Measurements from ENCODE around the gene ATF6.
A peak's percentile ranks its signal among the peaks of the same experiment; 100 is the strongest.
"Not testable (repeated sequence)": the region's sequence is repeated elsewhere in the genome, so short reads cannot be mapped to it uniquely, and the experiment has no call there.

The ATF6 gene

GRCh38 chr1:161763522-161764098, 2.5 kb upstream of the ATF6 start:
- no peak for TF ChIP-seq HDGF (IDR thresholded peaks at IDR 0.05; ENCODE audit: borderline replicate concordance)
- no peak for TF ChIP-seq LEF1 (IDR thresholded peaks at IDR 0.05; ENCODE audit: borderline replicate concordance)
- no peak for TF ChIP-seq ELF4 (IDR thresholded peaks at IDR 0.05)
- TF ChIP-seq ZNF384 (IDR thresholded peaks at IDR 0.05), result no peak; the same call in 1 of the 2 replicates
- no peak for TF ChIP-seq ARNT (IDR thresholded peaks at IDR 0.05)
- TF ChIP-seq CTBP1 (IDR thresholded peaks at IDR 0.05; ENCODE audit: borderline replicate concordance), result no peak
- TF ChIP-seq, protein P1, sequence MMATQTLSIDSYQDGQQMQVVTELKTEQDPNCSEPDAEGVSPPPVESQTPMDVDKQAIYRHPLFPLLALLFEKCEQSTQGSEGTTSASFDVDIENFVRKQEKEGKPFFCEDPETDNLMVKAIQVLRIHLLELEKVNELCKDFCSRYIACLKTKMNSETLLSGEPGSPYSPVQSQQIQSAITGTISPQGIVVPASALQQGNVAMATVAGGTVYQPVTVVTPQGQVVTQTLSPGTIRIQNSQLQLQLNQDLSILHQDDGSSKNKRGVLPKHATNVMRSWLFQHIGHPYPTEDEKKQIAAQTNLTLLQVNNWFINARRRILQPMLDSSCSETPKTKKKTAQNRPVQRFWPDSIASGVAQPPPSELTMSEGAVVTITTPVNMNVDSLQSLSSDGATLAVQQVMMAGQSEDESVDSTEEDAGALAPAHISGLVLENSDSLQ (IDR thresholded peaks at IDR 0.05), result no peak
- POLR2A ChIA-PET, result no interaction called here
- CTCF ChIA-PET, result interaction anchor here (1.9 kb wide), 1 partner anchor 14 kb away, joined by 8 read pairs; the partner anchor contains the start of gene DUSP12
- peak; percentile 52 for DNase-seq (ENCODE audit: extremely low spot score)

DNA sequence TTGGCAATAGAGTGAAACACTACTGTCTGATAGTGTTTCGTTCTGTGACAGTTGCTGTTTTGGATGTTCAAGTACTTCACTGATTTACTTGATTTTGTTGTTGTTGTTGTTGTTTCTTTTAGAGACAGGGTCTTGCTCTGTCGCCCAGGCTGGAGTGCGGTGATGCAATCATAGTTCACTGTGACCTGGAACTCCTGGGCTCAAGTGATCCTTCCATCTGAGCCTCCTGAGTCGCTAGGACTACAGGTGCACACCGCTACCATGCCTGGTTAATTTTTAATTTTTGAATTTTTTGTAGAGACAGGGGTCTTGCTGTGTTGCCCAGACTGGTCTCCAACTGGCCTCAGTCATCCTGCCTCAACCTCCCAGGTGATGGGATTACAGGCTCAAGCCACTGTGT, 2.3 kb downstream of the ATF6 start:
- DNase-seq (ENCODE audit: extremely low spot score), result no peak
- POLR2A ChIA-PET, result no interaction called here
- CTCF ChIA-PET, result no interaction called here
- TF ChIP-seq L3MBTL2 (conservative IDR thresholded peaks at IDR 0.05), result no peak
- TF ChIP-seq, protein P1 (IDR thresholded peaks at IDR 0.05), result no peak
- no peak for TF ChIP-seq SP1 (IDR thresholded peaks at IDR 0.05)
- TF ChIP-seq ARNT (IDR thresholded peaks at IDR 0.05), result no peak
- TF ChIP-seq FOXK2 (IDR thresholded peaks at IDR 0.05), result no peak
- no peak for TF ChIP-seq CTBP1 (IDR thresholded peaks at IDR 0.05; ENCODE audit: borderline replicate concordance)
- TF ChIP-seq FOXM1 (IDR thresholded peaks at IDR 0.05; ENCODE audit: borderline replicate concordance), result no peak
- TF ChIP-seq BHLHE40 (IDR thresholded peaks at IDR 0.05; ENCODE audit: borderline replicate concordance), result no peak

DNA sequence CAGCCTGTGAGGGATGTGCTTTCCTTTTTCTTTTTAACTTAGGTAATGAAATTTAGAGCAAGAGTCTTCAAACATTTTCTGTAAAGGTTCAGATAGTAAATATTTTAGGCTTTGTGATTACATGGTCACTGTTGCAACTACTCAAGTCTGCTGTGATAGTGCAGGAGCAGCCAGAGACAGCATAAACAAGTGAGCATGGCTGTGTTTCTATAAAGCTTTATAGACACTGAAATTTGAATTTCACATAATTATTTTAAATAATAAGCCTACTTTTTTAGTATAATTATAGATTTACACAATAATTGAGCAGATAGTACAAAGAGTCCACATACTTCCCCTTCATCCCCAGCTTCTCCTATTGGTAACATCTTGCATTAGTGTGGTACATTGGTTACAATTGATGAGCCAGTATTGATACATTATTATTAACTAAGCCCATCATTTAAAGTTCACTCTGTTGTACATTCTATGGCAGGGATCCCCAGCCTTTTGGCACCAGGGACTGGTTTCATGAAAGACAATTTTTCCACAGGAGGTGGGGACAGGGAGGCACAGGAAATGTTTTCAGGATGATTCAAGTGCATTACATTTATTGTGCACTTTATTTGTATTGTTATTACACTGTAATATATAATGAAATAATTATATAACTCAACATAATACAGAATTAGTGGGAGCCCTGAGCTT, 3.0 kb downstream of the ATF6 start:
- ChIA-PET CTCF (no interaction called here), POLR2A (no interaction called here)
- no peak for TF ChIP-seq HDGF (IDR thresholded peaks at IDR 0.05; ENCODE audit: borderline replicate concordance)
- no peak for TF ChIP-seq BHLHE40 (IDR thresholded peaks at IDR 0.05; ENCODE audit: borderline replicate concordance)
- TF ChIP-seq SUZ12 (IDR thresholded peaks at IDR 0.05), result no peak
- TF ChIP-seq L3MBTL2 (conservative IDR thresholded peaks at IDR 0.05), result no peak
- TF ChIP-seq ELF4 (IDR thresholded peaks at IDR 0.05), result no peak
- no peak for TF ChIP-seq ARNT (IDR thresholded peaks at IDR 0.05)
- TF ChIP-seq FOXM1 (IDR thresholded peaks at IDR 0.05; ENCODE audit: borderline replicate concordance), result no peak
- no peak for TF ChIP-seq TARDBP (IDR thresholded peaks at IDR 0.05)
- TF ChIP-seq CTBP1 (IDR thresholded peaks at IDR 0.05; ENCODE audit: borderline replicate concordance), result no peak
- TF ChIP-seq NFRKB (IDR thresholded peaks at IDR 0.05), result no peak
- TF ChIP-seq, protein P1 (IDR thresholded peaks at IDR 0.05), result no peak
- no peak for DNase-seq (ENCODE audit: extremely low spot score)

- CTCF ChIA-PET; POLR2A ChIA-PET; DNase-seq (ENCODE audit: extremely low spot score): not testable (repeated sequence)
These were observed 3.5 kb downstream of the ATF6 start for GRCh38 chr1:161769673-161770045.

- ChIA-PET POLR2A (no interaction called here), CTCF (no interaction called here)
- DNase-seq (ENCODE audit: extremely low spot score), result no peak
- no peak for TF ChIP-seq ELF4 (IDR thresholded peaks at IDR 0.05)
- no peak for TF ChIP-seq SP1 (IDR thresholded peaks at IDR 0.05)
- TF ChIP-seq NFRKB (IDR thresholded peaks at IDR 0.05), result no peak
- no peak for TF ChIP-seq ARNT (IDR thresholded peaks at IDR 0.05)
- TF ChIP-seq ZNF384 (IDR thresholded peaks at IDR 0.05), result no peak
- TF ChIP-seq L3MBTL2 (conservative IDR thresholded peaks at IDR 0.05), result no peak
- no peak for TF ChIP-seq FOXK2 (IDR thresholded peaks at IDR 0.05)
- TF ChIP-seq TARDBP (IDR thresholded peaks at IDR 0.05), result no peak
- no peak for TF ChIP-seq FOXA1 (IDR thresholded peaks at IDR 0.05)
- no peak for TF ChIP-seq FOXM1 (IDR thresholded peaks at IDR 0.05; ENCODE audit: borderline replicate concordance)
- TF ChIP-seq, protein P1 (IDR thresholded peaks at IDR 0.05), result no peak
- TF ChIP-seq LEF1 (IDR thresholded peaks at IDR 0.05; ENCODE audit: borderline replicate concordance), result no peak
- TF ChIP-seq BHLHE40 (IDR thresholded peaks at IDR 0.05; ENCODE audit: borderline replicate concordance), result no peak
- TF ChIP-seq HDGF (IDR thresholded peaks at IDR 0.05; ENCODE audit: borderline replicate concordance), result no peak
- no peak for TF ChIP-seq CTBP1 (IDR thresholded peaks at IDR 0.05; ENCODE audit: borderline replicate concordance)
- no peak for TF ChIP-seq SUZ12 (IDR thresholded peaks at IDR 0.05)
These were observed 4.1 kb downstream of the ATF6 start for GRCh38 chr1:161770250-161770649.

DNA sequence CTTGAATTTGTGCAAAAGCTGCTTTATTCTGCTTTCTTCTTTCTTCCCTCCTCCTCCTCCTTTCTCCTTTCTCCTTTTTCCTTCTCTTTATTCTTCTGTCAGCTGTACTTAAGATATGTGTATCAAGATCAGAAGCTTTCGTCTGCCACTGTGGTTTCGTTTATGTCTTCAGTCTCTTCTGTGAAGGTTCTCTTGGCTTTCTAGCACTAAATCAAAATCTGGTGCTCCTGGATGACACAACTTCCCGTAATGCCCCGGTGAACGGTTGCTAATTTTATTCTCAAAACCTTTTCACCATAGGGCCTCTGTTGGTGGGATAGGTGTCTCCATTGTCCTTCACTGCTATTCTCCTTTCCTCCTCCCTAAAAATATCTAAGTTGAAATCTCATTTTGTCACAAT, 5.0 kb downstream of the ATF6 start:
- ChIA-PET POLR2A (no interaction called here), CTCF (interaction anchor here (0.7 to 1.7 kb wide), 2 partner anchors 21 to 25 kb away, joined by 5 to 6 read pairs; no protein-coding TSS in a partner anchor)
- TF ChIP-seq ELF4 (IDR thresholded peaks at IDR 0.05) (no peak), BHLHE40 (IDR thresholded peaks at IDR 0.05; ENCODE audit: borderline replicate concordance) (no peak), FOXK2 (IDR thresholded peaks at IDR 0.05) (no peak), SP1 (IDR thresholded peaks at IDR 0.05) (no peak), ARNT (IDR thresholded peaks at IDR 0.05) (no peak), L3MBTL2 (conservative IDR thresholded peaks at IDR 0.05) (no peak), HDGF (IDR thresholded peaks at IDR 0.05; ENCODE audit: borderline replicate concordance) (no peak), NFRKB (IDR thresholded peaks at IDR 0.05) (no peak), ZNF384 (IDR thresholded peaks at IDR 0.05) (no peak), CTBP1 (IDR thresholded peaks at IDR 0.05; ENCODE audit: borderline replicate concordance) (no peak), TARDBP (IDR thresholded peaks at IDR 0.05) (no peak), FOXM1 (IDR thresholded peaks at IDR 0.05; ENCODE audit: borderline replicate concordance) (no peak), SUZ12 (IDR thresholded peaks at IDR 0.05) (no peak), LEF1 (IDR thresholded peaks at IDR 0.05; ENCODE audit: borderline replicate concordance) (no peak), FOXA1 (IDR thresholded peaks at IDR 0.05) (no peak)
- TF ChIP-seq, protein P1 (IDR thresholded peaks at IDR 0.05), result no peak
- no peak for DNase-seq (ENCODE audit: extremely low spot score)

Data from HEK293T (cell line).